SK-N-SH (cell line): ENCODE data around the gene SMARCA2.

Source experiments
- CHD2 ChIP-seq: fragments of 150-350 bp; IDR thresholded peaks from 2 replicates; pipeline ENCODE4 v1.6.1; 2018; ENCODE audit warnings: low read length; ENCODE audit not compliant: partially characterized antibody
- ELF1 ChIP-seq: IDR thresholded peaks from 2 replicates; pipeline ENCODE4 v1.4.0; 2012
- EP300 ChIP-seq, 2 experiments: IDR thresholded peaks; 2 replicates each; pipeline versions ENCODE4 v1.4.0 to v1.6.1; 2012; ENCODE audit warnings: borderline replicate concordance in 1 of 2, low read depth in 1 of 2, low read length in 1 of 2
- EZH2phosphoT487 ChIP-seq: fragments of 200-600 bp; sonication (generic); IDR thresholded peaks from 2 replicates; pipeline ENCODE4 v1.6.1; 2017; ENCODE audit warnings: low read depth, mixed run types, mild to moderate bottlenecking, antibody characterized with exemption, moderate library complexity, borderline replicate concordance
- FOSL2 ChIP-seq: IDR thresholded peaks from 2 replicates; pipeline ENCODE4 v1.4.0; 2012; ENCODE audit warnings: low read depth, mild to moderate bottlenecking, moderate library complexity, borderline replicate concordance
- FOXM1 ChIP-seq: IDR thresholded peaks from 2 replicates; pipeline ENCODE4 v1.4.0; 2012; ENCODE audit warnings: low read depth, mild to moderate bottlenecking
- POLR2AphosphoS5 ChIP-seq: IDR thresholded peaks from 2 replicates; pipeline ENCODE4 v1.6.1; 2012; ENCODE audit warnings: low read depth, low read length
- RAD21 ChIP-seq: IDR thresholded peaks from 2 replicates; pipeline ENCODE4 v1.6.1; 2012; ENCODE audit warnings: mild to moderate bottlenecking, low read length
- RFX5 ChIP-seq: IDR thresholded peaks from 2 replicates; pipeline ENCODE4 v1.6.1; 2012; ENCODE audit warnings: mild to moderate bottlenecking, improper control_type of control experiment, low read length
- SMC3 ChIP-seq: IDR thresholded peaks from 2 replicates; pipeline ENCODE4 v1.6.1; 2012; ENCODE audit warnings: low read depth, low read length, improper control_type of control experiment
- TF ChIP-seq, protein P1 (sequence below): fragments of 200-600 bp; sonication (generic); IDR thresholded peaks from 2 replicates; pipeline ENCODE4 v1.6.1; 2017; ENCODE audit warnings: antibody characterized with exemption, mild to moderate bottlenecking, moderate library complexity
- TF ChIP-seq, protein P2 (sequence below): IDR thresholded peaks from 2 replicates; pipeline ENCODE4 v1.4.0; 2012; ENCODE audit warnings: low read depth, borderline replicate concordance
- TF ChIP-seq, protein P3 (sequence below): IDR thresholded peaks from 2 replicates; pipeline ENCODE4 v1.6.1; 2012; ENCODE audit warnings: mild to moderate bottlenecking, low read depth, low read length, moderate library complexity

DNA sequence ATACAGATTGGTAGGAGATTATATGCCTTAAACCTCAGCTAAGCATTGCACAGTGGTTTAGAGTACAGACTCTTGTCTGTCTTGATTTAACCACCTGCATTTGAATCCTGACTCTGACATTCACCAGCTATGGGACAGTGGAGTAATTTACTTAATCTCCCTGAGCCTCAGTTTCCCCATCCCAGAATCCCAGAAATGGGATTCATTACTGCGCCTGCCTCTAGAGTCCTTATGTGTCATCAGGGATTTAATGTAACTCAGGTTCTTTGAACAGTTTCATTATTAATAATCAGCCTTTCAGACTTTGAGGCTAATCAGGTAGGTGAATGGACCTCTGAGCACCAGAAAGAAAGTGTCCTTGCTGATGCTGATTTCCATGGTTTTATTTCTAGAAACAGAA is 149.1 kb downstream of the SMARCA2 start:
- TF ChIP-seq, protein P1, sequence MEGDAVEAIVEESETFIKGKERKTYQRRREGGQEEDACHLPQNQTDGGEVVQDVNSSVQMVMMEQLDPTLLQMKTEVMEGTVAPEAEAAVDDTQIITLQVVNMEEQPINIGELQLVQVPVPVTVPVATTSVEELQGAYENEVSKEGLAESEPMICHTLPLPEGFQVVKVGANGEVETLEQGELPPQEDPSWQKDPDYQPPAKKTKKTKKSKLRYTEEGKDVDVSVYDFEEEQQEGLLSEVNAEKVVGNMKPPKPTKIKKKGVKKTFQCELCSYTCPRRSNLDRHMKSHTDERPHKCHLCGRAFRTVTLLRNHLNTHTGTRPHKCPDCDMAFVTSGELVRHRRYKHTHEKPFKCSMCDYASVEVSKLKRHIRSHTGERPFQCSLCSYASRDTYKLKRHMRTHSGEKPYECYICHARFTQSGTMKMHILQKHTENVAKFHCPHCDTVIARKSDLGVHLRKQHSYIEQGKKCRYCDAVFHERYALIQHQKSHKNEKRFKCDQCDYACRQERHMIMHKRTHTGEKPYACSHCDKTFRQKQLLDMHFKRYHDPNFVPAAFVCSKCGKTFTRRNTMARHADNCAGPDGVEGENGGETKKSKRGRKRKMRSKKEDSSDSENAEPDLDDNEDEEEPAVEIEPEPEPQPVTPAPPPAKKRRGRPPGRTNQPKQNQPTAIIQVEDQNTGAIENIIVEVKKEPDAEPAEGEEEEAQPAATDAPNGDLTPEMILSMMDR: no peak
- TF ChIP-seq FOXM1: no peak
- no peak for TF ChIP-seq ELF1
- no peak for TF ChIP-seq CHD2
- TF ChIP-seq, protein P2, sequence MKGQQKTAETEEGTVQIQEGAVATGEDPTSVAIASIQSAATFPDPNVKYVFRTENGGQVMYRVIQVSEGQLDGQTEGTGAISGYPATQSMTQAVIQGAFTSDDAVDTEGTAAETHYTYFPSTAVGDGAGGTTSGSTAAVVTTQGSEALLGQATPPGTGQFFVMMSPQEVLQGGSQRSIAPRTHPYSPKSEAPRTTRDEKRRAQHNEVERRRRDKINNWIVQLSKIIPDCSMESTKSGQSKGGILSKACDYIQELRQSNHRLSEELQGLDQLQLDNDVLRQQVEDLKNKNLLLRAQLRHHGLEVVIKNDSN: no peak
- no peak for TF ChIP-seq RFX5
- no peak for TF ChIP-seq POLR2AphosphoS5
- TF ChIP-seq RAD21: no peak
- TF ChIP-seq SMC3: no peak
- TF ChIP-seq FOSL2: no peak
- no peak for TF ChIP-seq EZH2phosphoT487
- TF ChIP-seq, protein P3, sequence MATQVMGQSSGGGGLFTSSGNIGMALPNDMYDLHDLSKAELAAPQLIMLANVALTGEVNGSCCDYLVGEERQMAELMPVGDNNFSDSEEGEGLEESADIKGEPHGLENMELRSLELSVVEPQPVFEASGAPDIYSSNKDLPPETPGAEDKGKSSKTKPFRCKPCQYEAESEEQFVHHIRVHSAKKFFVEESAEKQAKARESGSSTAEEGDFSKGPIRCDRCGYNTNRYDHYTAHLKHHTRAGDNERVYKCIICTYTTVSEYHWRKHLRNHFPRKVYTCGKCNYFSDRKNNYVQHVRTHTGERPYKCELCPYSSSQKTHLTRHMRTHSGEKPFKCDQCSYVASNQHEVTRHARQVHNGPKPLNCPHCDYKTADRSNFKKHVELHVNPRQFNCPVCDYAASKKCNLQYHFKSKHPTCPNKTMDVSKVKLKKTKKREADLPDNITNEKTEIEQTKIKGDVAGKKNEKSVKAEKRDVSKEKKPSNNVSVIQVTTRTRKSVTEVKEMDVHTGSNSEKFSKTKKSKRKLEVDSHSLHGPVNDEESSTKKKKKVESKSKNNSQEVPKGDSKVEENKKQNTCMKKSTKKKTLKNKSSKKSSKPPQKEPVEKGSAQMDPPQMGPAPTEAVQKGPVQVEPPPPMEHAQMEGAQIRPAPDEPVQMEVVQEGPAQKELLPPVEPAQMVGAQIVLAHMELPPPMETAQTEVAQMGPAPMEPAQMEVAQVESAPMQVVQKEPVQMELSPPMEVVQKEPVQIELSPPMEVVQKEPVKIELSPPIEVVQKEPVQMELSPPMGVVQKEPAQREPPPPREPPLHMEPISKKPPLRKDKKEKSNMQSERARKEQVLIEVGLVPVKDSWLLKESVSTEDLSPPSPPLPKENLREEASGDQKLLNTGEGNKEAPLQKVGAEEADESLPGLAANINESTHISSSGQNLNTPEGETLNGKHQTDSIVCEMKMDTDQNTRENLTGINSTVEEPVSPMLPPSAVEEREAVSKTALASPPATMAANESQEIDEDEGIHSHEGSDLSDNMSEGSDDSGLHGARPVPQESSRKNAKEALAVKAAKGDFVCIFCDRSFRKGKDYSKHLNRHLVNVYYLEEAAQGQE: no peak
- TF ChIP-seq EP300 (IDR thresholded peaks at IDR 0.05; ENCODE audit: borderline replicate concordance in 1 of 2, low read depth in 1 of 2, low read length in 1 of 2): no peak
